Heart right ventricle (tissue), 16 donors: ENCODE results near the gene TSHZ1. TPM values are rescaled to one million over a fixed set of nuclear protein-coding genes. Genes with fewer than 3 reads are reported as not detected.

ENCODE experiments used
- ATAC-seq, 8 donors: fragments of 200-7000 bp; cut with Tn5 transposase; one replicate each; pipeline ENCODE4 v1.9.1; 2020; ENCODE audit warnings: mild to moderate bottlenecking in 8 of 8, moderate library complexity in 8 of 8, moderate number of reproducible peaks in 1 of 8
- DNase-seq, 2 donors: peaks; one replicate each; pipeline ENCODE4 v3.0.0-alpha.2; 2020
- H3K27ac ChIP-seq, 10 donors: fragments of 200-600 bp; sonication (generic) in 2 of 10; one replicate each; pipeline versions ENCODE4 v1.5.0 to v1.8.0; 2020 to 2022; ENCODE audit warnings: mild to moderate bottlenecking in 3 of 10
- H3K27me3 ChIP-seq, 7 donors: fragments of 200-600 bp; one replicate each; pipeline ENCODE4 v1.8.0; 2021 to 2022; ENCODE audit warnings: mild to moderate bottlenecking in 2 of 7
- H3K36me3 ChIP-seq, 9 donors: fragments of 200-600 bp; sonication (generic) in 1 of 9; one replicate each; pipeline versions ENCODE4 v1.5.0 to v1.8.0; 2020 to 2022; ENCODE audit warnings: mild to moderate bottlenecking in 2 of 9
- H3K4me1 ChIP-seq, 9 donors: fragments of 200-600 bp; sonication (generic) in 1 of 9; one replicate each; pipeline versions ENCODE4 v1.5.0 to v1.8.0; 2020 to 2022; ENCODE audit warnings: mild to moderate bottlenecking in 4 of 9
- H3K4me3 ChIP-seq, 10 donors: fragments of 200-600 bp; sonication (generic) in 2 of 10; one replicate each; pipeline versions ENCODE4 v1.5.0 to v1.8.0; 2020 to 2022; ENCODE audit warnings: mild to moderate bottlenecking in 7 of 10, moderate library complexity in 2 of 10
- H3K9me3 ChIP-seq, 11 donors: fragments of 200-600 bp in 10 of 11; sonication (generic) in 2 of 11; one replicate each; pipeline versions ENCODE4 v1.5.0 to v1.8.0; 2013 to 2022; ENCODE audit warnings: mild to moderate bottlenecking in 2 of 11, control low read depth in 1 of 11, moderate library complexity in 1 of 11
- CTCF ChIP-seq, 9 donors: fragments of 200-600 bp; sonication (generic) in 2 of 9; IDR thresholded peaks; one replicate each; pipeline versions ENCODE4 v1.5.0 to v1.8.0; 2021 to 2022; ENCODE audit warnings: antibody characterized with exemption in 9 of 9, mild to moderate bottlenecking in 5 of 9, moderate library complexity in 1 of 9
- WGBS, 2 donors: extraction: QIAGEN DNeasy Blood & Tissue Kit; methylation state at CpG; one replicate each; pipeline ENCODE4 v1.1.7; 2013; ENCODE audit warnings: inconsistent platforms in 1 of 2; 5-methylcytosine and 5-hydroxymethylcytosine counted together
- intact Hi-C, 10 donors: fragments of 100-400 bp; cut with DNase I; formaldehyde crosslinking; loops; one replicate each; pipeline versions ENCODE4 v1.11.1 to v1.14.2; 2022
- polyA plus RNA-seq, 2 donors: library from polyadenylated mRNA; stranded (reverse); fragments of 200-250 nt; gene quantifications; one replicate each; pipeline ENCODE4 v1.2.3, GENCODE V29; 2013
- total RNA-seq, 10 donors: library from RNA; stranded (reverse); fragmentation: NEBNext Ultra II Directional in 3 of 10; extraction: Animal tissue kit (Norgen Biotek cat#: 25700) in 3 of 10; gene quantifications; one replicate each; pipeline versions ENCODE4 v1.2.1 to v1.2.4, GENCODE V29; 2021 to 2023
- donor health status: Arrhythmogenic right ventricular cardiomyopathy.
- donor health status: ischemic (EF 13 %, LVEDD 7.1; RV severe dilation, severe dysfunction).
- donor health status: healthy with polysubstance abuse.
- donor health status: DM: no; HTN: yes; CAD: no.
- donor health status: DM: no; HTN: no; CAD: no.
- donor health status: ischemic (EF 25% LVEDD 6.9; RV normal size, moderate dysfunction).
- donor health status: ischemic (EF 25% LVEDD 5.7; RV mildly dilated, moderate dysfunction).
- donor health status: healthy.
- donor health status: DM: yes; HTN: yes; CAD: no.
- donor health status: Ischemic cardiomyopathy.
- donor health status: ischemic (EF 35%, LVEDD 5.7; RV mildly dilated, moderate dysfunction).
- donor health status: nonischemic (EF 11% LVEDD 7.7; RV severe dilation, severe dysfunction).
- donor health status: DM: yes; HTN: yes; CAD: no.
- donor health status: PGD.
- donor health status: ischemic (EF 29% LVEDD 5.4; RV normal size, mild dysfunction).
- donor health status: nonischemic (EF 23%, LVEDD 6.1; RV moderate dilation, normal function).

The TSHZ1 gene
- total and polyA plus RNA-seq, 12 donors: 4.8 to 22.9 (median 17.6) TPM

- no peaks in the 10 kb centered on the region for H3K9me3 ChIP-seq
- WGBS, 2 donors: 36 to 39% methylated on average over 24 of the region's 24 CpGs
- no peak for TF ChIP-seq CTCF (IDR thresholded peaks at IDR 0.05)
- DNase-seq (no peak), ATAC-seq (peak in 6 of 8 donors; percentile 27 to 48 (median 44))
- H3K4me3 ChIP-seq: peak overlapping the region in 9 of 10 donors; percentile 42 to 98 (median 56)
- no peaks in the 10 kb centered on the region for H3K27me3 ChIP-seq
- peak overlapping the region in 9 of 10 donors; percentile 44 to 100 (median 70) for H3K27ac ChIP-seq
- intact Hi-C loops: loop anchor here in 4 of 10 donors (10.0 kb wide), 4 partner anchors 159 to 309 kb away; no protein-coding TSS in a partner anchor
- H3K36me3 ChIP-seq: peaks cover 0 to 27% (median 4%) of the 10 kb centered on the region in 9 donors
- H3K4me1 ChIP-seq: peaks cover 12 to 72% (median 58%) of the 10 kb centered on the region in 9 donors
These were observed 7.0 kb upstream of the TSHZ1 start for GRCh38 chr18:75203416-75204268.

GRCh38 chr18:75204269-75204731, 6.3 kb upstream of the TSHZ1 start:
- Histone ChIP-seq H3K27me3 (no peaks in the 10 kb centered on the region), H3K4me1 (peaks cover 12 to 68% (median 57%) of the 10 kb centered on the region in 9 donors), H3K27ac (peak overlapping the region; percentile 44 to 100 (median 70)), H3K9me3 (no peaks in the 10 kb centered on the region), H3K36me3 (peaks cover 0 to 27% (median 4%) of the 10 kb centered on the region in 9 donors), H3K4me3 (peak overlapping the region in 9 of 10 donors; percentile 42 to 98 (median 56))
- TF ChIP-seq CTCF (IDR thresholded peaks at IDR 0.05): no peak
- intact Hi-C loops: loop anchor here in 4 of 10 donors (10.0 kb wide), 4 partner anchors 159 to 309 kb away; no protein-coding TSS in a partner anchor
- 6 to 16% methylated on average over 35 of the region's 35 CpGs for WGBS, 2 donors
- ATAC-seq (peak; percentile 9 to 51 (median 42)), DNase-seq (no peak)

GRCh38 chr18:75204732-75205513, 5.7 kb upstream of the TSHZ1 start:
- intact Hi-C loops: loop anchor here in 4 of 10 donors (5.0 to 10.0 kb wide), 7 partner anchors 33 to 310 kb away; no protein-coding TSS in a partner anchor
- peaks cover 0 to 23% (median 4%) of the 10 kb centered on the region in 9 donors for H3K36me3 ChIP-seq
- H3K27ac ChIP-seq: peak overlapping the region; percentile 44 to 100 (median 70)
- TF ChIP-seq CTCF (IDR thresholded peaks at IDR 0.05): no peak
- DNase-seq: peak in 1 of 2 donors; percentile 53
- peaks cover 12 to 66% (median 55%) of the 10 kb centered on the region in 9 donors for H3K4me1 ChIP-seq
- peak in 7 of 8 donors; percentile 1 to 39 (median 11) for ATAC-seq
- no peaks in the 10 kb centered on the region for H3K9me3 ChIP-seq
- peak overlapping the region in 9 of 10 donors; percentile 42 to 98 (median 56) for H3K4me3 ChIP-seq
- WGBS, 2 donors: 18 to 20% methylated on average over 57 to 75 of the region's 75 CpGs
- H3K27me3 ChIP-seq: no peaks in the 10 kb centered on the region
